ENCODE results near the gene CUL5. TPM values are rescaled to one million over a fixed set of nuclear protein-coding genes. Genes with fewer than 3 reads are reported as not detected.
A peak's percentile ranks its signal among the peaks of the same experiment; 100 is the strongest.
"Not testable (repeated sequence)": the region's sequence is repeated elsewhere in the genome, so short reads cannot be mapped to it uniquely, and the experiment has no call there.

CUL5 gene
- polyA plus RNA-seq, 12 donors, result 27.6 to 49.1 (median 35.0) TPM; not detected in 1

GRCh38 chr11:108101090-108101775 is 92.5 kb downstream of the CUL5 start:
- DNase-seq, result no peak

- DNase-seq, result no peak
Measured at GRCh38 chr11:108111126-108111525, 102.4 kb downstream of the CUL5 start.

GRCh38 chr11:108112057-108112456 is 103.4 kb downstream of the CUL5 start:
- no peak for DNase-seq

- peak; percentile 83 for DNase-seq
Measured at GRCh38 chr11:108115500-108116140, 106.9 kb downstream of the CUL5 start.

GRCh38 chr11:108117746-108118371 is 109.2 kb downstream of the CUL5 start:
- DNase-seq, result peak; percentile 34

GRCh38 chr11:108120936-108121273 is 112.2 kb downstream of the CUL5 start:
- not testable (repeated sequence) for DNase-seq

GRCh38 chr11:108121274-108122155 is 112.8 kb downstream of the CUL5 start, which contains the start of gene ACAT1:
Gene ACAT1, plus strand, starts transcription at chr11:108121567. Its CDS starts 40 bp downstream, at chr11:108121607.
- DNase-seq, result peak; percentile 96

- DNase-seq, result no peak
Measured at GRCh38 chr11:108122166-108122628, 113.5 kb downstream of the CUL5 start.

GRCh38 chr11:108125096-108125495 is 116.4 kb downstream of the CUL5 start:
- no peak for DNase-seq

GRCh38 chr11:108128772-108129171 is 120.1 kb downstream of the CUL5 start:
- no peak for DNase-seq

- DNase-seq, result no peak
Measured at GRCh38 chr11:108131993-108132392, 123.3 kb downstream of the CUL5 start.

- not testable (repeated sequence) for DNase-seq
Measured at GRCh38 chr11:108132993-108133538, 124.4 kb downstream of the CUL5 start.

- DNase-seq, result no peak
Measured at GRCh38 chr11:108135845-108136544, 127.3 kb downstream of the CUL5 start.

GRCh38 chr11:108137212-108137611 is 128.5 kb downstream of the CUL5 start:
- DNase-seq, result no peak

- no peak for DNase-seq
Measured at GRCh38 chr11:108142304-108142703, 133.6 kb downstream of the CUL5 start.

GRCh38 chr11:108144615-108145014 is 135.9 kb downstream of the CUL5 start:
- DNase-seq, result no peak

- no peak for DNase-seq
Measured at GRCh38 chr11:108147150-108147549, 138.5 kb downstream of the CUL5 start.

GRCh38 chr11:108148556-108148955 is 139.9 kb downstream of the CUL5 start:
- no peak for DNase-seq

GRCh38 chr11:108154591-108154990 is 145.9 kb downstream of the CUL5 start:
- DNase-seq, result no peak

Measured in muscle of arm (tissue), 12 donors.